Measurements from ENCODE around the gene SETD4. TPM values are rescaled to one million over a fixed set of nuclear protein-coding genes. Genes with fewer than 3 reads are reported as not detected.

SETD4 gene
- total and polyA plus RNA-seq, 2 of the 4 experiments (the other 2 are of a cell fraction), result 9.5 to 11.4 TPM

DNA sequence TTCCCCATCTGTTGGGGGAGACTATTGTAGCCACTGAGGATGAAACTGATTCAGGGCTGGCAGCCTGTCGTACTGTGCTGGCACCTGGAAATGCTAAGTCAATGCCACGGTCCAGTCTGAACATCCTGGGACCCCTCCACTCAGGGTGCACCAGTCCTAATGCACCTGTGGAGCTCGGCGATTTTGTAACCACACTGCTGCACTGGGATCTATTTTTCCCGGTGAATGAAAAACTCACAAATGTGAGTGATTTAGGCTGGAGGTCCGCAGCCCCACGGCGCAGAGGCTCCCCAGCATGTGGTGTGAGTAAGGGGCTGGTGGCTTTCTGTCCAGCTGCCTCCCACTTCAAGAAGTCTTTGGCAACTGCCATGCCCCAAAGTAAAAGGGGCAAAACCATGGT lies 35.5 kb downstream of the SETD4 start:
- Histone ChIP-seq H3K4me3 (ENCODE audit: insufficient read depth, low read depth, low read length) (no peak overlapping the region), H2BK120ac (ENCODE audit: low read depth, low read length) (peak overlapping the region; percentile 17; the same call in 1 of the 2 replicates), H2BK15ac (ENCODE audit: low read depth, low read length) (no peak overlapping the region; the same call in 2 of the 3 replicates), H3K4me1 (ENCODE audit: control insufficient read depth, insufficient read depth, low read length) (peaks cover 11% of the 10 kb centered on the region), H3K23ac (ENCODE audit: low read depth, low read length) (no peak overlapping the region), H2BK20ac (ENCODE audit: low read depth, low read length) (no peak overlapping the region), H3K9ac (ENCODE audit: low read depth, low read length) (no peak overlapping the region), H3K4ac (ENCODE audit: low read depth, low read length) (peak overlapping the region; percentile 75; the same call in 1 of the 2 replicates), H3K14ac (replicated peaks; ENCODE audit: low read depth, low read length) (no peak overlapping the region; the same call in 1 of the 2 replicates), H2AFZ (replicated peaks; ENCODE audit: low read length, poor library complexity) (no peak overlapping the region), H3K18ac (ENCODE audit: low read depth, low read length) (no peak overlapping the region), H3K56ac (ENCODE audit: extremely low read depth, insufficient read depth, low read length) (no peak overlapping the region), H3K36me3 (ENCODE audit: control insufficient read depth, insufficient read depth, low read length) (no peaks in the 10 kb centered on the region), H4K8ac (ENCODE audit: low read depth in 2 of 2, low read length in 2 of 2) (no peak overlapping the region), H2AK9ac (replicated peaks; ENCODE audit: low read depth, low read length, poor library complexity) (no peak overlapping the region), H4K91ac (ENCODE audit: insufficient read depth, low read depth, low read length) (peak overlapping the region; percentile 56; the same call in 1 of the 2 replicates), H3K27ac (ENCODE audit: insufficient read depth, low read length) (no peak overlapping the region), H4K20me1 (ENCODE audit: insufficient read depth, low read length) (no peaks in the 10 kb centered on the region), H3K79me1 (ENCODE audit: low read depth in 1 of 2, low read length in 2 of 2) (no peaks in the 10 kb centered on the region), H2AK5ac (ENCODE audit: low read depth, low read length) (0 out of 2 replicates have a peak overlapping the region, but pooled peaks have one; percentile 61), H3K9me1 (ENCODE audit: insufficient read depth, low read length) (peaks cover 9% of the 10 kb centered on the region), H2BK5ac (ENCODE audit: low read depth, low read length, poor library complexity, severe bottlenecking) (no peak overlapping the region), H4K5ac (ENCODE audit: low read depth, low read length) (no peak overlapping the region), H3K27me3 (ENCODE audit: control insufficient read depth, insufficient read depth, low read length) (no peaks in the 10 kb centered on the region), H3K9me3 (ENCODE audit: control insufficient read depth, insufficient read depth, low read length) (no peaks in the 10 kb centered on the region), H3K4me2 (ENCODE audit: low read depth, low read length) (no peak overlapping the region)
- ChIA-PET CTCF (no interaction called here), POLR2A (ENCODE audit: unreplicated experiment) (no interaction called here)
- in situ Hi-C loops (cut with MboI; ENCODE audit: low sequenced_read_pairs) (no loop called here), dilution Hi-C loops (cut with HindIII; ENCODE audit: low sequenced_read_pairs, unreplicated experiment) (no loop called here), intact Hi-C loops (cut with micrococcal nuclease) (loop anchor here (5.0 kb wide), 2 partner anchors 767 to 1137 kb away; no protein-coding TSS in a partner anchor)
- ATAC-seq (ENCODE audit: low read depth) (no peak), DNase-seq (no peak)
- BruUV-seq (replicated peaks), result no TSS peak
- TF ChIP-seq MXI1 (IDR thresholded peaks at IDR 0.05; ENCODE audit: borderline replicate concordance, low read depth, low read length) (no peak), MAFK (IDR thresholded peaks at IDR 0.05; ENCODE audit: low read depth, low read length) (no peak), POLR2A (IDR thresholded peaks at IDR 0.05; ENCODE audit: low read depth, low read length) (no peak), RAD21 (IDR thresholded peaks at IDR 0.05; ENCODE audit: low read length) (no peak), MAZ (IDR thresholded peaks at IDR 0.05; ENCODE audit: borderline replicate concordance, low read depth, low read length) (no peak), RCOR1 (IDR thresholded peaks at IDR 0.05; ENCODE audit: insufficient replicate concordance, low read length) (no peak), FOS (IDR thresholded peaks at IDR 0.05; ENCODE audit: low read depth, low read length) (no peak)
- TF ChIP-seq, protein P1, sequence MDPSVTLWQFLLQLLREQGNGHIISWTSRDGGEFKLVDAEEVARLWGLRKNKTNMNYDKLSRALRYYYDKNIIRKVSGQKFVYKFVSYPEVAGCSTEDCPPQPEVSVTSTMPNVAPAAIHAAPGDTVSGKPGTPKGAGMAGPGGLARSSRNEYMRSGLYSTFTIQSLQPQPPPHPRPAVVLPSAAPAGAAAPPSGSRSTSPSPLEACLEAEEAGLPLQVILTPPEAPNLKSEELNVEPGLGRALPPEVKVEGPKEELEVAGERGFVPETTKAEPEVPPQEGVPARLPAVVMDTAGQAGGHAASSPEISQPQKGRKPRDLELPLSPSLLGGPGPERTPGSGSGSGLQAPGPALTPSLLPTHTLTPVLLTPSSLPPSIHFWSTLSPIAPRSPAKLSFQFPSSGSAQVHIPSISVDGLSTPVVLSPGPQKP (IDR thresholded peaks at IDR 0.05; ENCODE audit: borderline replicate concordance, low read depth, low read length), result no peak
- TF ChIP-seq, protein P2, sequence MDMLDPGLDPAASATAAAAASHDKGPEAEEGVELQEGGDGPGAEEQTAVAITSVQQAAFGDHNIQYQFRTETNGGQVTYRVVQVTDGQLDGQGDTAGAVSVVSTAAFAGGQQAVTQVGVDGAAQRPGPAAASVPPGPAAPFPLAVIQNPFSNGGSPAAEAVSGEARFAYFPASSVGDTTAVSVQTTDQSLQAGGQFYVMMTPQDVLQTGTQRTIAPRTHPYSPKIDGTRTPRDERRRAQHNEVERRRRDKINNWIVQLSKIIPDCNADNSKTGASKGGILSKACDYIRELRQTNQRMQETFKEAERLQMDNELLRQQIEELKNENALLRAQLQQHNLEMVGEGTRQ (IDR thresholded peaks at IDR 0.05; ENCODE audit: low read depth, low read length), result no peak
- 82% methylated on average over 2 of the region's 8 CpGs; no CpG with 5 or more reads in 1 of the 2 experiments for WGBS, 2 experiments (ENCODE audit: extremely low coverage in 2 of 2, insufficient read length in 1 of 2)

Data from IMR-90 (cell line).